Activated CD4-positive, alpha-beta T cell treated with anti-CD3 and anti-CD28 coated beads, Interleukin-2, Interleukin-4, amounts not matched to agents 100 ng/mL and 50 ng/mL, durations not matched to agents 16 hours and 8 hours (primary cell): ENCODE results near the gene NFIX.
"Not testable (repeated sequence)": the region's sequence is repeated elsewhere in the genome, so short reads cannot be mapped to it uniquely, and the experiment has no call there.

Experiments used
- DNase-seq: peaks from one replicate; pipeline ENCODE4 v3.0.0-alpha.2; 2020; ENCODE audit warnings: low spot score

NFIX gene

DNA sequence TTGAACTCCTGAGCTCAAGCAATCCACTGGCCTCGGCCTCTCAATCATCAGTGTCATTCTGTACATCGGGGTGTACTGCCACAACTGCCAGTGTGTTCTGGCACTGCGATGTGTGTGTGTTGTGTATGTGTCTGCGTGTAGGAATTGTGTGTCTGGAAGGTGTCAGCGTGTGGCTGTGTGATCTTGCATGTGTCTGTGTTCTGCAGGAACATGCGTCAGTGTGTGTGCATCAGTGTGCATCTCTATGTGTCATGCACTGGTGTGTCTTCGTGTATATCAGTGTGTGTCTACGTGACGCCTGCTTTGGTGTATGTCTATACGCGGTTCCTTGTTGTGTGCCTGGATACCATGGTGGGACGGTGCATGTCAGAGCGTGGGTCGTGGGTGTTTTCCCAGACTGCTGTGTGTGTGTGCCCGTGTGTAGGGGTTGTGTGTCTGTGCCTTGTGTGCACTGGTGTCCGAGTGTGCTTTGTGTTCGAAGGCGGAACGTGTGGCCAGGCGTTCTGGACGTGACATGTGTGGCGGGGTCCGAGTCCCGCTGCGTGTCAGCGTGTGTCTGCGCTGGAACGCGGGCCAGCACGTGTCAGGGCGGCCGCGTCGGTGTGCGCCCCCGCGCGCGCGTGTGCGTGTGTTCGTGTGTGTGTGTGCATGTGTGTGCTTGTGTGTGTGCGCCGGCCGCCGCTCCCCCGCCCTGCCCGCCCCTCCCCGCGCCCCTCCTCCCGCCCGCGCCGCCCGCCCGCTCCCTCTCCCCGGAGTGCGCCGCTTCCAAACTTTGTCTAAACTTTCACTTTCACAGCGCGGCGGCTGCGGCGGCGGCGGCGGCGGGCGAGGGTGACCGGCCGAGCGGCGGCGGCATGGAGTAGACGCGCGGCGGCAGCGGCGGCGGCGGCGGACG is at the start of gene NFIX:
Gene NFIX, plus strand, starts transcription at position 775 of the 895 bp plus-strand sequence. CDS start 363 bp downstream, outside the sequence.
- DNase-seq: peak; percentile 14

DNA sequence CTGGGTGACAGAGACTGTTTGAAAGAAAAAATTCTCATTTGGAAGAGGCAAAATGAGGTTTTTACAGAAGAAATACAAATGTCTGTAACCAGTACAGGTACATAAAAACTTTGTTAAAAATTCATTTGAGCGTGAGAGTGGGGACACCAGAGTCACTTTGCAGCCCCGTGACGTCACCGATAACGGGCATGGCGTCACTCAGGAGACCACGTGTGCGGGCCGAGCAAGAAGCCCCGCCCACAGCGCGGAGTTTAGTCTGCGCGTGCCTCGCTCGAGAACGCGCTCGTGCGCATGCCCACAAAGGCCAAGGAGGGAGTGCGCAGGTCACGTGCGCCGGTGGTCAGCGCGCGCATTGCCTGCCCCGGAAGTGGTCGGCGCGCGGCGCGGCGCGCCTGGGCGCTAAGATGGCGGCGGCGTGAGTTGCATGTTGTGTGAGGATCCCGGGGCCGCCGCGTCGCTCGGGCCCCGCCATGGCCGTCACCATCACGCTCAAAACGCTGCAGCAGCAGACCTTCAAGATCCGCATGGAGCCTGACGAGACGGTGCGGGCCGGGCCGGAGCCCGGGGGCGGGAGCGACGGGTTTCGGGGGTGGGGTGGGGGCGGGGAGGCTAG is 49.7 kb upstream of the NFIX start, which contains the start of gene RAD23A:
Gene RAD23A, plus strand, starts transcription at position 384 of the 613 bp plus-strand sequence. Its CDS starts 87 bp downstream, at position 471.
- DNase-seq: peak; percentile 98

DNA sequence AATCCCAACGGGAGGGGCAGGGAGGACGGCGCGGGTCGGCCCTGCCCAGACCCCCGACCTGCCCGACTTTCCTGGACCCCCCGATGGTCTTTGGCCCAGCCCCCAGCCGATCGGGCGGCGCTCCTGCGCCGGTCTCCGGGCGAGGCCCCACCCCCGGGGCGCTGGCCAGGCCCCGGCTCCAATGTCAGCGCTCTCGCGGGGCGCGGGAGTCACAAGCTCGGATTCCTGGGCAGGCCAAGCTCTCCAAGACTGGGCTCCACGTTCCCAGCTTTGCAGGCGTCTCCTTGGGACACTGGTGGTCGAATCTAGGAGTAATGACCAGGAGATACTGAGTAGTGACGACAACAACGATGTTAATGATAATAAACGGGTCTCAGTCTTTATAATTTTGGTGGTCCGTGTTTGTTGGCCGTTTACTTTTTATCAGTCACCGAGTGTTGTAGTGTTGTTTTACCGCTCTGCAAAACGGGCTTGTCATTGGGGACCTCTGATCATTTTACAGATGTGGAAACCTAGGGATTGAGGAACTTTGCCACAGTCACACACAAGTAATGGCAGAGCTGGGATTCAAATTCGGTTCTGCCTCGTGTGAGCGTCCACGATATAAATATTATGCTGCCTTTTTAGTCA is 49.1 kb upstream of the NFIX start:
- DNase-seq: peak; percentile 55

DNA sequence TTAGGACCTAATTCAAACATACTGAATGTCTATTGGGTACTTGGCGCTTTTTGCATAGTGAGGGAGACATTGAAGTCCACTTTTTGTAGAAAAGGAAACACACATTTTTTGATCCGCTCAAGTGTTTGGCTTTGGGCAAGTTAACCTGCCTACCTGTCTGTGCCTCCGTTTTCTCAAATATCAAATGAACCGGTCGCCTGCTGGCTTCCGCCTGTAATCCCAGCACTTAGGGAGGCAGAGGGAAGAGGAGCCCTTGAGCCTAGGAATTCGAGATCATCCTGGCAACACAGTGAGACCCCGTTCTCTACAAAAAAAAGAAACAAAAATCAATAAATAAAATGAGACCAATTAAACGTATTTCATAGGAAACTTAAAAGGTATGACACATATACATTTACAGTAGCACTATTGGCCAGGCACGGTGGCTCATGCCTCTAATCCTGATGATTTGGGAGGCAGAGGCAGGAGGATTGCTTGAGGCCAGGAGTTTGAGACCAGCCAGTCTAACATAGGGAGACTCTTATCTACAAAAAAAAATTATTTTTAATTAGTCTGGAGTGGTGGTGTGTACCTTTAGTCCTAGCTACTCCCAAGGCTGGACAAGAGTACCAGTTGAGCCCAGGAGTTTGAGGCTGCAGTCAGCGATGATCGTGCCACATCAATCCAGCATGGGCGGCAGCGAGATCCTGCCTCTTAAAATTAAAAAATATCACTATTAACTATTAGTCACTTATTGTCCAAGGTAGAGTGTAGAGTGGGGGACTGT is 48.4 kb upstream of the NFIX start:
- DNase-seq: no peak

DNA sequence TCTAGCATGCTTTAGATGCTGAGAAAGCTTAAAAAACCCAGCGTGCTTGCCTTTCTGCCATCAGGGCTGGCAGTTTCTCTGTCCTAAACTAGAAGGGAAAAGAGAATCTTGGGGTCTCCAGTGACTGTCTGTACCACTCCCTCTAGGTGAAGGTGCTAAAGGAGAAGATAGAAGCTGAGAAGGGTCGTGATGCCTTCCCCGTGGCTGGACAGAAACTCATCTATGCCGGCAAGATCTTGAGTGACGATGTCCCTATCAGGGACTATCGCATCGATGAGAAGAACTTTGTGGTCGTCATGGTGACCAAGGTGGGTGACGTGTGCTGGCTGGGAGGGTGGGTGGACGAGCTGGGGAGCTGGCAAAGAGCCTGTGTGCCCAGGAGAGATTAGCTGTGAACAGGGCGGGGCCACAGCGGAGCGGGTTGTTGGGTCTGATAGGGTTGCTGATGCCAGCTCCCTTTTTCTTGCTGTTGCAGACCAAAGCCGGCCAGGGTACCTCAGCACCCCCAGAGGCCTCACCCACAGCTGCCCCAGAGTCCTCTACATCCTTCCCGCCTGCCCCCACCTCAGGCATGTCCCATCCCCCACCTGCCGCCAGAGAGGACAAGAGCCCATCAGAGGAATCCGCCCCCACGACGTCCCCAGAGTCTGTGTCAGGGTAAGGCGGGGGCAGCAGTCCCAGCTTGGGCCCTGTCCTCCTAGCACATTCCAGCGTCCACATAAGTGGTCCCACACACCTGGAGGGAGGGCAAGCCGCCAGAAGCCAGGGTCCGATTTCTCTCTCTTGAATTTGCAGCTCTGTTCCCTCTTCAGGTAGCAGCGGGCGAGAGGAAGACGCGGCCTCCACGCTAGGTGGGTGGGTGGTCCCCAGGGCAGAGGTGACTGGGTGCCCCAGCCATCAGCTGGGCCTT is 47.3 kb upstream of the NFIX start:
- DNase-seq: no peak

DNA sequence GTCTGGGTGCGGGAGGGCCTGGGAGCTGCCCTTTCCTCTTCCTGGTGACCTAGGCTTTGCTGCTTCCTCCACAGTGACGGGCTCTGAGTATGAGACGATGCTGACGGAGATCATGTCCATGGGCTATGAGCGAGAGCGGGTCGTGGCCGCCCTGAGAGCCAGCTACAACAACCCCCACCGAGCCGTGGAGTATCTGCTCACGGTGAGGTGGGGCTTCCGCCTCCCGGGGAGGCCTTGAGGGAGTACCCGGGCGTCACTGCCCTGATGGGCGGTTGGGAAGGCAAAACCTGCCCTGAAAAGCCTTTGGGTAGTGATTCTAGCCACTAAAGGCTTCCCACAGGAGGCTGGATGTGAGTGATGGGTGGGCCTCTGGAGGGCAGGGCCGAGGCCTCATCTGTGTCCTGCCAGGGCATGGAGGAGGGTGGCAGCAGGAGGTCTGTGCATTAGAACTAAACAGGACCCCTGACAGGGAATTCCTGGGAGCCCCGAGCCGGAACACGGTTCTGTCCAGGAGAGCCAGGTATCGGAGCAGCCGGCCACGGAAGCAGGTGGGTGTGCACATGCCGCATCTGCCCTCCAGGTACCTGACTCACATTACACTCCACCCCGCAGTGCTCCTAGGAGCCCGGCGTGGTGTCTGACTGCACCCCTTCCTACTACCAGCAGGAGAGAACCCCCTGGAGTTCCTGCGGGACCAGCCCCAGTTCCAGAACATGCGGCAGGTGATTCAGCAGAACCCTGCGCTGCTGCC is 46.5 kb upstream of the NFIX start:
- DNase-seq: no peak

DNA sequence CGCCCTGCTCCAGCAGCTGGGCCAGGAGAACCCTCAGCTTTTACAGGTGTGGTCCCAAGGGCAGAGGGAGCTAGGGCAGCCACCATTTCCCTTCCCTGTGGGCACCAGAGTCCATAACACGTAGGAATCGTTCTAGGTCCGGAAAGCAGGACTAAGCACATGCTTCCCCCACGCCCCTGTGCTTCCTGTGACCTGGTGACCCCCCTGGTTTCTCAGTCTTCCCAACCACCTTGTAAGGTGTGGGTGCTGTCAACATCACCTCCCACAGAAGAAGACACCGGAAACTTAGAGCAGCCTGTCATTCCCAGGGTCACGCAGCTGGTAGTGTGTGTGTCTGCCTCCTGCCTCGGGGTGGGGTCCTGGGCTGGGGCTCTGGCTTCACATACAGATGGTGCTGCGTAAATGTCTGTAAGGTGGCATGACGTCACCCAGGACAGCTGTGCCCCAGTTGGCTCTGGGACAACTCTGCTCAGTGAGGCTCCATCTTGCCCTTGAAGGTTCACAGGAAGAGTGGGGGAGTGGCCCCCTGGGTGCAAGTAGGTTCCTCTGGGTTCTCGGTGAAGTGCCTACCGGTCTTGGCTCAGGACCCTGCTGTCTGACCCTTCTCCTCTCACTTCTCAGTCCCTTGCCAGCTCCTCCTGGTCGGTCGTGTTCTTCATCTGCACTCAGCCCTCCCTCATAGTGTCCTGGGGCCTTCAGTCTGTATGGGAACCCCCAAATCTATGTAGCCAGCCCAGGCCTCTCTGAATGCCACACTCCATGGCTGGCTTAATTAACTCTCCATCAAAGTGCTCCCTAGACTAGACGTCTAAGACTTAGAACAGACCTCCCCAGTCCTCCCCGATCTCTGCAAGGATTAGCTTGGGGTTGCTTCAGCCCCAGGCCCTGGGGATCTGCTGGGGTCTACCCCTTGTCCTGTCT is 45.7 kb upstream of the NFIX start:
- DNase-seq: no peak

DNA sequence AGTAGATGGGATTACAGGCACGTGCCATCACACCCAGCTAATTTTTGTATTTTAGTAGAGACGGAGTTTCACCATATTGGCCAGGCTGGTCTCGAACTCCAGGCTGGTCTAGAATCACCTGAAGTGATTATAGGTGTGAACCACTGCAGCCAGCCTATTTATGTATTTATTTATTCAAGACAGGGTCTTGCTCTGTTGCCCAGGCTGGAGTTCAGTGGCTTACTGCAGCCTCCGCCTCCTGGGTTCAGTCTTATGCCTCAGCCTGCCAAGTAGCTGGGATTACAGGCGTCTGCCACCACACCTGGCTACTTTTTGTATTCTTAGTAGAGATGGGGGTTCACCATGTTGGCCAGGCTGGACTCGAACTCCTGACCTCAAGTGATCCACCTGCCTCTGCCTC is 43.2 kb upstream of the NFIX start:
- DNase-seq: not testable (repeated sequence)

DNA sequence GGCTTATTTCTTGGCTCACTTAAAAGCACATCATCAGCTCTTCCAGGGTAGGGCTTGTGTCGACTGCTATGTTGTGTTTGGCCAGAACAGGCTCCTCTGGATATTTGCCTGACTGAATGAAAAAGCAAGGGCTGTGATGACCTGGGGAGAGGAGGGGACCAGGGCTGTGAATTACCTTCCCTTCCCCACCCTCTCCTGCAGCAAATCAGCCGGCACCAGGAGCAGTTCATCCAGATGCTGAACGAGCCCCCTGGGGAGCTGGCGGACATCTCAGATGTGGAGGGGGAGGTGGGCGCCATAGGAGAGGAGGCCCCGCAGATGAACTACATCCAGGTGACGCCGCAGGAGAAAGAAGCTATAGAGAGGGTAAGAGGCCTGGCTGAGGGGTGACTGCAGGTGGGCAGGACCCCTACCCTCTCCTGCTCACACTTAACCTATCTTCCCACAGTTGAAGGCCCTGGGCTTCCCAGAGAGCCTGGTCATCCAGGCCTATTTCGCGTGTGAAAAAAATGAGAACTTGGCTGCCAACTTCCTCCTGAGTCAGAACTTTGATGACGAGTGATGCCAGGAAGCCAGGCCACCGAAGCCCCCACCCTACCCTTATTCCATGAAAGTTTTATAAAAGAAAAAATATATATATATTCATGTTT is 42.7 kb upstream of the NFIX start:
- DNase-seq: no peak

DNA sequence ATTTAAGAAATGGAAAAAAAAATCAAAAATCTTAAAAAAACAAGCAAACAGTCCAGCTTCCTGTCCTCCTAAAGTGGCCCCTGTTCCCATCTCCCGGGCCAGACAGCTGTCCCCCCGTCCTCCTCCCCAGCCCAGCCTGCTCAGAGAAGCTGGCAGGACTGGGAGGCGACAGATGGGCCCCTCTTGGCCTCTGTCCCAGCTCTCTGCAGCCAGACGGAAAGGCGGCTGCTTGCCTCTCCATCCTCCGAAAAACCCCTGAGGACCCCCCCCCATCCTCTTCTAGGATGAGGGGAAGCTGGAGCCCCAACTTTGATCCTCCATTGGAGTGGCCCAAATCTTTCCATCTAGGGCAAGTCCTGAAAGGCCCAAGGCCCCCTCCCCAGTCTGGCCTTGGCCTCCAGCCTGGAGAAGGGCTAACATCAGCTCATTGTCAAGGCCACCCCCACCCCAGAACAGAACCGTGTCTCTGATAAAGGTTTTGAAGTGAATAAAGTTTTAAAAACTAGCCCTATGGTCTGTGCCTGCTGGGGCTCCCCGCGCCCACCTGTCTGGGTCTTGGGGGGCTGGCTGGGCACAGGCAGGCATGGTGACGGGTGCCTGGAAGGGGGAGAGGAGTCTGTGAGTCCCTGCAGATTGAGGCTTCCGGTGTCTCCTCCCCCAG is 42.0 kb upstream of the NFIX start:
- no peak for DNase-seq

DNA sequence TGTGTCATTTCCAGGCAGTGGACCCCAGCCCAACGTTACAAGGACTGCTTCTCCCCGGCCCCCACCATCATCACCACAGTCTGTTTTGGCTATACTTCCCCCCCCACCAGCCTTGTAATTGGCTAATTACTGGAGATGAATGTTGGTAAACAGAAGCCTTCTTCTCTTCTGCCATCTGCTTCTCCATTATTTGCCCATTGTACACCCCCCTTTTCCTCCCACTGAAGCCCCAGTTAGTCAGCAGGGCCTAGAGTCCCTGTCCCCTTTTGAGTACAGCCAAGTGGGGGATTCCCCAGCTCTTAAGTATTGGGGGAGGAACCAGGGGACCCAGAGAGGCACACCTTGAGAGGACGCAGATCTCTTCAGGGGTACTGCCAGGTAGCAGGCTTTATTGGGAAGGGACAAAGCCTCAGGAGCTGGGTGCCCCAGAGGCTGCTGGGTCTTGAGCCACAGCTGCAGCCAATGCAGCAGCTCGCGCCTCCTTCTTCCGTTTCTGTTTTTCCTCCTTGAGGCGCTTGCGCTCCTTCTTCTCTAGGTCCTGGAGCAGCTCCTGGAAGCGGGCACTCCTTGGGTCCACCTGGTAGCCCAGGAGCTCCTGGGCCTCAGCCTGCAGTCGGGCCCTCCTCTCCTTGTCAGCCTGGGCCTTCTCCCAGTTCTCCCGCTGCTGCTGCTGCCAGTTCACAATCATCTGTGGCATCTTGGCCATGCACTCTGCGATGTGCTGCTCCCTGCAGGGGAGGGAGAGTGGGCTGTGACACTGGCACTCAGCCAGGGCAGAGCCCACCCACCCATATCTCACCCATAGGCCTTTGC is 41.3 kb upstream of the NFIX start:
- DNase-seq: no peak

DNA sequence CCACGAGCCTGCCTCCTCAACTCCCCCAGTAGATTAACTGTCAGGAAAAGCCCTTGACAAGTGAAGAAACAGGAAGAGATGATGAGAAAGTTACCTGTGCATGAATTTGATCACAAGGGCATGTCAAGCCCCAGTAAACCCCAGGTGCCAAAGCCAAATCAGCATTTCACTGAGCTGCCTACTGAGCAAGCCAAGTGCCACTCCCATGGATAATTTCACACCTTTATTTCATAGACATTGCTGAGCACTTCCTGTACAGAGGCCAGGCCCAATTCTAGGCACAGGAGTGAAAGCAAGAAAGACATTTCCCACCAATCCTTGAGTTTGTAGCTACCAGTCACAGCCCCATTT is 40.7 kb upstream of the NFIX start:
- no peak for DNase-seq

DNA sequence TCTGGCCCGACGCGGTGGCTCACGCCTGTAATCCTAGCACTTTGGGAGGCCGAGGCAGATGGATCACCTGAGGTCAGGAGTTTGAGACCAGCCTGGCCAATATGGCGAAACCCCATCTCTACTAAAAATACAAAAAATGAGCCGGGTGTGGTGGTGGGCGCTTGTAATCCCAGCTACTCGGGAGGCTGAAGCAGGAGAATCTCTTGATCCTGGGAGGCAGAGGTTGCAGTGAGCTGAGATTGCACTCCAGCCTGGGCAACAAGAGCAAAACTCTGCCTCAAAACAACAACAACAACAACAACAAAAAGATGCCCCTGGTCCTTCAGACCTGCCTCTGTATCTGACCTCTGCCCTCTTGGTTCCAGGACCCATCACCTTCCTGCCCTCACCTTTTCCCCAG is 39.7 kb upstream of the NFIX start:
- not testable (repeated sequence) for DNase-seq

DNA sequence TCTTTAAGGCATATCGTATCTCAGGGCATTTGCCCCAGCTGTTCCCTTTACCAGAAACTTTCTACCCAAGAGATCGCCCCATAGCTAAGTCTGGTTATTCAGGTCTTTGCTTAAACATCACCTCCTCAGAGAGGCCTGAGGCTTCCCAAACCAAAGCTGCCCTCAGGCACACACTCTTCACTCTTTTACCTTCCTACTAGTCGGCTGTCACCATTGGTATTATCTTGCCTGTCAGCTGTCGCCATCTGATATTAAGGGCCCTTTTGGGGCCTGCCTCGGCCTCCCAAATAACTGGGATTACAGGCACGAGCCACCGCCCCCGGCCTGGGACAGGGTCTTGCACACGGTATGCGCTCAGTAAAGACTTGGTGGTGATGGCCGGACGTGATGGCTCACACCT is 39.3 kb upstream of the NFIX start:
- DNase-seq: no peak

DNA sequence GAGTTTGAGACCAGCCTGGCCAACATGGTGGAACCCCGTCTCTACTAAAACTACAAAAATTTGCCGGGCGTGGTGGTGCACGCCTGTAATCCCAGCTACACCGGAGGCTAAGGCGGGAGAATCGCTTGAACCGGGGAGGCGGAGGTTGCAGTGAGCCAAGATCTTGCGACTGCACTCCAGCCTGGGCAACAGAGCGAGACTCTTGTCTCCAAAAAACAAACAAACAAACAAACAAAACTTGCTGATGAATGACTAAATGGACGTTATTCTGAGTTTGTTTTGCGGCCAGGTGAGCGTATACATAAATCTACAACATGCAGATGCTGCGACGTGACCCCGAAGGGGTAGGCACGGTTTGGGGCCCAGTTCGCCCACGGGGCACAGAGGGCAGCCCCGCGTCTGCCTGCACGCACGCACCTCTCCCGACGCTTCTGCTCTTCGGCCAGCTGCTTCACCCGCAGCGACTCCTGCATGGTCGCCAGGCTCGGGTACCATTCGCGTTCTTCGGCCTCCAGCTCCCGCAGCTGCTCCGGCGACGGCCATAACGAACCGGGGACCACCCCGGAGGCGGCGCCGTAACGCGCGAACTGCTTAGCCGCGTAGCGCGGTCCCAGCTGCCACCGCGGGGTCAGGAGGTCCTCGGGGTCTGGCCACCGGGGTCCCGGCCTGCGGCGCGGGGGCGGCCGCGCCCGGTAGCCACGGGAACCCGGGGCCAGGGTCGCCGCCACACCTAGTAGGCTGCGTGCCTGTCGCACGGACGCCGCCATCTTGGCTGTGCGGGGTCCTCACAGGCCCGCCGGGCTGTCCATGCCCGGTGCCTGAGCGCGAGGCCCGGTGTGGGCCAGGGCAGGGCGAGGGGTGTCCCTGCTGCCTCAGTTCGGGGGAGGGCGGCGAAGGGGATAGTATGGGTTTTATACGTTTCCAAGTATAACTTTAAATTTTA is 38.6 kb upstream of the NFIX start, which contains the start of gene GADD45GIP1:
Gene GADD45GIP1, minus strand, starts transcription at position 778 of the 943 bp plus-strand sequence. Its CDS starts 11 bp downstream, at position 767.
- peak; percentile 87 for DNase-seq

DNA sequence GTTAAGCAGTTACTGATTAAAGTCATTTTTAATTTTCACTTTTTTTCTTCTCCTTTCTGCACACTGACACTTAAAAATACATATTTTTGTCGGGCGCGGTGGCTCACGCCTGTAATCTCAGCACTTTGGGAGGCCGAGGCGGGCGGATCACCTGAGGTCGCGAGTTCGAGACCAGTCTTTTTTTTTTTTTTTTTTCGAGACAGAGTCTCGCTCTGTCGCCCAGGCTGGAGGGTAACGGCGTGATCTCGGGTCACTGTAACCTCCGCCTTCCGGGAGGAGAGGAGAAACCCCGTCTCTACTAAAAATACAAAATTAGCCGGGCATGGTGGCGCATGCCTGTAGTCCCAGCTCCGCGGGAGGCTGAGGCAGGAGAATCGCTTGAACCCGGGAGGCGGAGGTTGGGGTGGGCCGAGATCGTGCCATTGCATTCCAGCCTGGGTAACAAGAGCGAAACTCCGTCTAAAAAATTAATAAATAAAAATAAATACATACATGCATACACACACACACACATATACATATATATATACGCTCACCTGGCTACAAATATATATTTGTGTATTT is 37.8 kb upstream of the NFIX start:
- not testable (repeated sequence) for DNase-seq
